H1 (cell line): ENCODE measurements around the gene CERT1.

ENCODE experiments used
- BCL11A ChIP-seq, 2 experiments: IDR thresholded peaks; one replicate each; pipeline ENCODE4 v1.6.1; 2011; ENCODE audit warnings: low read depth in 2 of 2, low read length in 2 of 2, mild to moderate bottlenecking in 2 of 2
- CBX8 ChIP-seq: fragments of 300-800, 300-1000 bp; sonication (generic); IDR thresholded peaks from 2 replicates; pipeline ENCODE4 v1.7.1; 2016; ENCODE audit warnings: low read depth, low read length, borderline replicate concordance
- EZH2 ChIP-seq: fragments of 200-600 bp; sonication (generic); IDR thresholded peaks from 2 replicates; pipeline ENCODE4 v1.7.1; 2012; ENCODE audit warnings: low read depth, mild to moderate bottlenecking, moderate library complexity, low read length, inconsistent platforms; ENCODE audit not compliant: severe bottlenecking
- POLR2A ChIP-seq, 2 experiments: IDR thresholded peaks; 1 replicate in 1 of 2; 2 replicates in 1 of 2; pipeline ENCODE4 v1.6.1; 2011; ENCODE audit warnings: low read depth in 2 of 2, low read length in 2 of 2, mild to moderate bottlenecking in 2 of 2; ENCODE audit errors: control extremely low read depth in 1 of 2
- POLR2AphosphoS5 ChIP-seq: IDR thresholded peaks from 2 replicates; pipeline ENCODE4 v1.6.1; 2011; ENCODE audit warnings: low read depth, low read length
- RAD21 ChIP-seq, 2 experiments: IDR thresholded peaks in 1 of 2; conservative IDR thresholded peaks in 1 of 2; 2 replicates each; pipeline ENCODE4 v1.6.1; 2011; ENCODE audit warnings: low read depth in 2 of 2, low read length in 2 of 2, improper control_type of control experiment in 1 of 2, inconsistent platforms in 1 of 2, mild to moderate bottlenecking in 1 of 2, moderate library complexity in 1 of 2
- RBBP5 ChIP-seq: IDR thresholded peaks from 2 replicates; pipeline ENCODE4 v1.7.1; 2012; ENCODE audit warnings: low read depth, mild to moderate bottlenecking, inconsistent platforms, low read length, moderate library complexity, borderline replicate concordance
- RFX5 ChIP-seq: IDR thresholded peaks from 2 replicates; pipeline ENCODE4 v1.6.1; 2011; ENCODE audit warnings: low read depth, low read length, improper control_type of control experiment, borderline replicate concordance
- SUZ12 ChIP-seq: fragments of 200-600 bp; sonication (generic); IDR thresholded peaks from 2 replicates; pipeline ENCODE4 v1.6.1; 2012; ENCODE audit warnings: mild to moderate bottlenecking, inconsistent platforms, low read length, moderate library complexity, mixed read lengths
- TAF1 ChIP-seq: IDR thresholded peaks from 2 replicates; pipeline ENCODE4 v1.6.1; 2011; ENCODE audit warnings: mild to moderate bottlenecking, low read depth, low read length
- TF ChIP-seq, protein P1 (sequence below), 3 experiments: IDR thresholded peaks; 1 replicate in 2 of 3; 2 replicates in 1 of 3; pipeline versions ENCODE4 v1.5.1 to v1.6.1; 2011; ENCODE audit warnings: low read length in 3 of 3, mild to moderate bottlenecking in 3 of 3, inconsistent platforms in 2 of 3, low read depth in 1 of 3, moderate library complexity in 1 of 3; ENCODE audit not compliant: insufficient read depth in 1 of 3; ENCODE audit errors: control extremely low read depth in 1 of 3
- TF ChIP-seq, protein P2 (sequence below): IDR thresholded peaks from 2 replicates; pipeline ENCODE4 v1.6.1; 2012; ENCODE audit warnings: inconsistent platforms

DNA sequence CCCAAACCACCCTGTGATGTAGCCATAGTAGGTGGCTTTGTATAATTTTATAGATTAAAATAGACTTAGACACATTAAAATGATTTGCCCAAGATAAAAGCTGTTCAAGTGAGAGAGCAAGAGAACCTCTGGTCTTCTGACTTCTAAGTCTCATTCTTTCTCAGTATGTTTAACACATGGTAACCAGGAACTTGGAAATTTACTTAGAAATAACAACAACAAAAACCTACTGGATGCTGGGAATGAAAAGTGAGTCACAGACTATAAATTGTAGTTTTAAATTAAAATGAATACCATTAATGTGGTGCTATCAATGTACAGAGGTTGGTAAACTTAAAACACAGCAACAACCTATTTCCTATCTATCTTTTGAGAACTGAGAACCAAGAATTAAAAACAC is 144.0 kb downstream of the CERT1 start:
- TF ChIP-seq RAD21 (IDR thresholded peaks at IDR 0.05 in 1 of 2, conservative IDR thresholded peaks at IDR 0.05 in 1 of 2; ENCODE audit: low read depth in 2 of 2, low read length in 2 of 2) (no peak), CBX8 (no peak), RFX5 (no peak), POLR2A (IDR thresholded peaks at IDR 0.05; ENCODE audit: control extremely low read depth in 1 of 2, low read depth in 2 of 2, low read length in 2 of 2) (no peak), SUZ12 (no peak), EZH2 (no peak), TAF1 (no peak), BCL11A (IDR thresholded peaks at IDR 0.05; ENCODE audit: low read depth in 2 of 2, low read length in 2 of 2) (no peak), POLR2AphosphoS5 (no peak), RBBP5 (no peak)
- TF ChIP-seq, protein P1, sequence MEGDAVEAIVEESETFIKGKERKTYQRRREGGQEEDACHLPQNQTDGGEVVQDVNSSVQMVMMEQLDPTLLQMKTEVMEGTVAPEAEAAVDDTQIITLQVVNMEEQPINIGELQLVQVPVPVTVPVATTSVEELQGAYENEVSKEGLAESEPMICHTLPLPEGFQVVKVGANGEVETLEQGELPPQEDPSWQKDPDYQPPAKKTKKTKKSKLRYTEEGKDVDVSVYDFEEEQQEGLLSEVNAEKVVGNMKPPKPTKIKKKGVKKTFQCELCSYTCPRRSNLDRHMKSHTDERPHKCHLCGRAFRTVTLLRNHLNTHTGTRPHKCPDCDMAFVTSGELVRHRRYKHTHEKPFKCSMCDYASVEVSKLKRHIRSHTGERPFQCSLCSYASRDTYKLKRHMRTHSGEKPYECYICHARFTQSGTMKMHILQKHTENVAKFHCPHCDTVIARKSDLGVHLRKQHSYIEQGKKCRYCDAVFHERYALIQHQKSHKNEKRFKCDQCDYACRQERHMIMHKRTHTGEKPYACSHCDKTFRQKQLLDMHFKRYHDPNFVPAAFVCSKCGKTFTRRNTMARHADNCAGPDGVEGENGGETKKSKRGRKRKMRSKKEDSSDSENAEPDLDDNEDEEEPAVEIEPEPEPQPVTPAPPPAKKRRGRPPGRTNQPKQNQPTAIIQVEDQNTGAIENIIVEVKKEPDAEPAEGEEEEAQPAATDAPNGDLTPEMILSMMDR (IDR thresholded peaks at IDR 0.05; ENCODE audit: control extremely low read depth in 1 of 3, insufficient read depth in 1 of 3, low read depth in 1 of 3, low read length in 3 of 3), result no peak
- TF ChIP-seq, protein P2, sequence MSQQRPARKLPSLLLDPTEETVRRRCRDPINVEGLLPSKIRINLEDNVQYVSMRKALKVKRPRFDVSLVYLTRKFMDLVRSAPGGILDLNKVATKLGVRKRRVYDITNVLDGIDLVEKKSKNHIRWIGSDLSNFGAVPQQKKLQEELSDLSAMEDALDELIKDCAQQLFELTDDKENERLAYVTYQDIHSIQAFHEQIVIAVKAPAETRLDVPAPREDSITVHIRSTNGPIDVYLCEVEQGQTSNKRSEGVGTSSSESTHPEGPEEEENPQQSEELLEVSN, result no peak
